ENCODE measurements around the gene MUC5AC.
"Not testable (repeated sequence)": the region's sequence is repeated elsewhere in the genome, so short reads cannot be mapped to it uniquely, and the experiment has no call there.

The MUC5AC gene

DNA sequence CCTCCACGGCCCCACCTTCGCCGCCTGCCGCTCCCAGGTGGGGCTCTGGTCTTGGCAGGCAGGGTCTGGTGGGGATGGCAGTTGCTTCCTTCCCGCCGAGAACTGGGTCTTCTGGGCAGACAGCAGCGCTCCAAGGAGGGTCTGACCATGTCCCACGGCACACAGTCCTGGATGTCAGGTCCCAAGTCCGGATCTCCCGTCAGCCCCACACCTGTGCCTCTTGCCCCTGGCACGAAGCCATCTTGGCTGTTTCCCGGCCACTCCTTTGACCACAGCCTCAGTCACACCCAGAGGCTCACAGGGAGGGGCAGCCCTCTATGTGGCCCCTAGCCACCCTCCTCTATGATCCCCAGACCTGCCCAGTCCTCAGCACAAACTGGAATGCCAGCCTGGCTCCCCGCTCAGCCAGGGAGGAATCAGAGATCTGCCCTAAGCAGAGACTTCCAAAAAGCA, 79.4 kb downstream of the MUC5AC start:
- DNase-seq (ENCODE audit: low spot score), result no peak

DNA sequence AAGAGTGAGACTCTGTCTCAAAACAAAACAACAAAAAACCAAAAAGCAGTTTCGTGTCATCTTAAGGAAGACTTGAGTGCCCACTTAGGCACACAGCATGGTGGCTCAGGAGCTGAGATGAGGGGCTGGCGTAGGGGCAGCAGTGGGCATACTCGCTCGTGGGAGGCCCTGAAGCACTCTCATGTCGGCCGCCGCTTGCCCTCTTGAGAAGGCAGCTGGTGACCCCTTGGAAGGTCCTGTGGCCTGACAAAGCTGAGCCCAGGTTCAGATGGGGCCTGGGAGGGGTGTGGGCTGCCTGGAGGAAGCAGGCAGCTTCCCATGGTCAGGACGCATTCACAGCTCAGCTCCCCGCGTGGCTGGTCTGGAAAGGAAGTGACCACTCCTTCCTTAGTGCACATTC, 80.1 kb downstream of the MUC5AC start:
- no peak for DNase-seq (ENCODE audit: low spot score)

DNA sequence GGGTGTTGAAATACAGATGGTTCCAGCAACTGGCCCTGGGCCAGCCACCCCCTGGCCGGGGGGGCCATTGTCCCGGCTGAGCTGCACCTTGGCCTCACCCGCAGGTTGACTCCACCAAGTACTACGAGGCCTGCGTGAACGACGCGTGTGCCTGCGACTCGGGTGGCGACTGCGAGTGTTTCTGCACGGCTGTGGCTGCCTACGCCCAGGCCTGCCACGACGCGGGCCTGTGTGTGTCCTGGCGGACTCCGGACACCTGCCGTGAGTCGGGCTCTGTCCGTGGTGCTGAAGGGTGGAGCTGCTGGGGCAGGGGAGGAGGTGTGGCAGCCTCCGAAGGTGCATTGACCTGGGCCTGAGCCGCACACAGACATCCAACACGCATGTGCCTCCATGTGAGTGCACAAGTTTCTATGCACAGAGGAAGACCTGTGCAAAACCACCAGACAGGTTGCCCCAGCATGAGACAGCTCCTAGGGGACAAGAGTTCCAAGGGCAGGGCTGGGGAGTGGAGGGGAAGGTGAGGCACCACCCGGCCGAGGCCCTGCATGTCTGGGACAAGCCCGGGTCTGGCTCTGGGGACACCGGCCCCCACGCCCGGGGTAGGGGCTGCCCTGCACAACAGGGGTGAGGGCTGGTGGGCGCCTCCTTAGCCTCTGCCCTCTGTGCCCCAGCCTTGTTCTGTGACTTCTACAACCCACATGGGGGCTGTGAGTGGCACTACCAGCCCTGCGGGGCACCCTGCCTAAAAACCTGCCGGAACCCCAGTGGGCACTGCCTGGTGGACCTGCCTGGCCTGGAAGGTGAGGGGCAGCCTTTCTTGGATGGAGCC, 81.2 kb downstream of the MUC5AC start:
- no peak for DNase-seq (ENCODE audit: low spot score)

DNA sequence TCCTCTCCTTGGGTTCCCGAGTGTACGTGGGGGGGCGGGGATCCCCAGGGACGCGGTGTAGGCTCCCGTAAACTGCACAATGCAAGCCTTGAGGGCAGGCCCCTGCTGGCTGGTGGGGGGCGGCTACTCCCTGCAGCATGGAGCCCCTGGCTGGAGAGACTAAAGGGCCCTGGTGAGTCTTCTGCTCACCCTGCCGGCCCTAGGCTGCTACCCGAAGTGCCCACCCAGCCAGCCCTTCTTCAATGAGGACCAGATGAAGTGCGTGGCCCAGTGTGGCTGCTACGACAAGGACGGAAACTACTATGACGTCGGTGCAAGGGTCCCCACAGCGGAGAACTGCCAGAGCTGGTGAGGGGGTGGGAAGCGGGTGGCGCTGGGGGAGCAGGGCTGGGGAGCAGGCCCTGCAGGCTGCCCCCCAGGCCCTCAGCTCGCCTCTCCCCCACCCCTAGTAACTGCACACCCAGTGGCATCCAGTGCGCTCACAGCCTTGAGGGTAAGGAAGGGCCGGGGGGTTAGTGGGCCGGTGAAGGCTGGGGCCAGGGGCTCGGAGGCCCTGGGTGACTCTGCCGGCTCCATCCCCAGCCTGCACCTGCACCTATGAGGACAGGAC, 81.9 kb downstream of the MUC5AC start:
- DNase-seq (ENCODE audit: low spot score), result no peak

GRCh38 chr11:1240771-1241170, 83.0 kb downstream of the MUC5AC start:
- no peak for DNase-seq (ENCODE audit: low spot score)

DNA sequence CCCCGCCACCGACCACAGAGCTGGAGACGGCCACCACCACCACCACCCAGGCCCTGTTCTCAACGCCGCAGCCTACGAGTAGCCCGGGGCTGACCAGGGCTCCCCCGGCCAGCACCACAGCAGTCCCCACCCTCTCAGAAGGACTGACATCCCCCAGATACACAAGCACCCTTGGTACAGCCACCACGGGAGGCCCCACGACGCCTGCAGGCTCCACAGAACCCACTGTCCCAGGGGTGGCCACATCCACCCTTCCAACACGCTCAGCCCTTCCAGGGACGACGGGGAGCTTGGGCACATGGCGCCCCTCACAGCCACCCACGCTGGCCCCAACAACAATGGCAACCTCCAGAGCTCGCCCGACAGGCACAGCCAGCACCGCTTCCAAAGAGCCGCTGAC, 84.0 kb downstream of the MUC5AC start:
- DNase-seq (ENCODE audit: low spot score), result no peak

- DNase-seq (ENCODE audit: low spot score), result no peak
These were observed 84.5 kb downstream of the MUC5AC start for GRCh38 chr11:1242289-1242688.

DNA sequence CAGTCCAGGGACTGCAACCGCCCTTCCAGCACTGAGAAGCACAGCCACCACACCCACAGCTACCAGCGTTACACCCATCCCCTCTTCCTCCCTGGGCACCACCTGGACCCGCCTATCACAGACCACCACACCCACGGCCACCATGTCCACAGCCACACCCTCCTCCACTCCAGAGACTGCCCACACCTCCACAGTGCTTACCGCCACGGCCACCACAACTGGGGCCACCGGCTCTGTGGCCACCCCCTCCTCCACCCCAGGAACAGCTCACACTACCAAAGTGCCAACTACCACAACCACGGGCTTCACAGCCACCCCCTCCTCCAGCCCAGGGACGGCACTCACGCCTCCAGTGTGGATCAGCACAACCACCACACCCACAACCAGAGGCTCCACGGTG, 85.0 kb downstream of the MUC5AC start:
- not testable (repeated sequence) for DNase-seq (ENCODE audit: low spot score)

DNA sequence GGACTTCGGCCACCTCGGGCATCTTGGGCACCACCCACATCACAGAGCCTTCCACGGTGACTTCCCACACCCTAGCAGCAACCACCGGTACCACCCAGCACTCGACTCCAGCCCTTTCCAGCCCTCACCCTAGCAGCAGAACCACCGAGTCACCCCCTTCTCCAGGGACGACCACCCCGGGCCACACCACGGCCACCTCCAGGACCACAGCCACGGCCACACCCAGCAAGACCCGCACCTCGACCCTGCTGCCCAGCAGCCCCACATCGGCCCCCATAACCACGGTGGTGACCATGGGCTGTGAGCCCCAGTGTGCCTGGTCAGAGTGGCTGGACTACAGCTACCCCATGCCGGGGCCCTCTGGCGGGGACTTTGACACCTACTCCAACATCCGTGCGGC, 85.8 kb downstream of the MUC5AC start:
- DNase-seq (ENCODE audit: low spot score), result not testable (repeated sequence)

GRCh38 chr11:1244557-1244956, 86.8 kb downstream of the MUC5AC start:
- DNase-seq (ENCODE audit: low spot score), result not testable (repeated sequence)

DNA sequence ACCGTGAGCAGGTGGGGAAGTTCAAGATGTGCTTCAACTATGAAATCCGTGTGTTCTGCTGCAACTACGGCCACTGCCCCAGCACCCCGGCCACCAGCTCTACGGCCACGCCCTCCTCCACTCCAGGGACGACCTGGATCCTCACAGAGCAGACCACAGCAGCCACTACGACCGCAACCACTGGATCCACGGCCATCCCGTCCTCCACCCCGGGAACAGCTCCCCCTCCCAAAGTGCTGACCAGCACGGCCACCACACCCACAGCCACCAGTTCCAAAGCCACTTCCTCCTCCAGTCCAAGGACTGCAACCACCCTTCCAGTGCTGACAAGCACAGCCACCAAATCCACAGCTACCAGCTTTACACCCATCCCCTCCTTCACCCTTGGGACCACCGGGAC, 88.0 kb downstream of the MUC5AC start:
- DNase-seq (ENCODE audit: low spot score), result not testable (repeated sequence)

DNA sequence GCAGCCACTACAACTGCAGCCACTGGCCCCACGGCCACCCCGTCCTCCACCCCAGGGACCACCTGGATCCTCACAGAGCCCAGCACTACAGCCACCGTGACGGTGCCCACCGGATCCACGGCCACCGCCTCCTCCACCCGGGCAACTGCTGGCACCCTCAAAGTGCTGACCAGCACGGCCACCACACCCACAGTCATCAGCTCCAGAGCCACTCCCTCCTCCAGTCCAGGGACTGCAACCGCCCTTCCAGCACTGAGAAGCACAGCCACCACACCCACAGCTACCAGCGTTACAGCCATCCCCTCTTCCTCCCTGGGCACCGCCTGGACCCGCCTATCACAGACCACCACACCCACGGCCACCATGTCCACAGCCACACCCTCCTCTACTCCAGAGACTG, 88.5 kb downstream of the MUC5AC start:
- not testable (repeated sequence) for DNase-seq (ENCODE audit: low spot score)

DNA sequence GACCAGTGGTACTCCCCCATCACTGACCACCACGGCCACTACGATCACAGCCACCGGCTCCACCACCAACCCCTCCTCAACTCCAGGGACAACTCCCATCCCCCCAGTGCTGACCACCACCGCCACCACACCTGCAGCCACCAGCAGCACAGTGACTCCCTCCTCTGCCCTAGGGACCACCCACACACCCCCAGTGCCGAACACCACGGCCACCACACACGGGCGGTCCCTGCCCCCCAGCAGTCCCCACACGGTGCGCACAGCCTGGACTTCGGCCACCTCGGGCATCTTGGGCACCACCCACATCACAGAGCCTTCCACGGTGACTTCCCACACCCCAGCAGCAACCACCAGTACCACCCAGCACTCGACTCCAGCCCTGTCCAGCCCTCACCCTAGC, 89.3 kb downstream of the MUC5AC start:
- not testable (repeated sequence) for DNase-seq (ENCODE audit: low spot score)

- not testable (repeated sequence) for DNase-seq (ENCODE audit: low spot score)
These were observed 91.2 kb downstream of the MUC5AC start for GRCh38 chr11:1248951-1249350.

DNA sequence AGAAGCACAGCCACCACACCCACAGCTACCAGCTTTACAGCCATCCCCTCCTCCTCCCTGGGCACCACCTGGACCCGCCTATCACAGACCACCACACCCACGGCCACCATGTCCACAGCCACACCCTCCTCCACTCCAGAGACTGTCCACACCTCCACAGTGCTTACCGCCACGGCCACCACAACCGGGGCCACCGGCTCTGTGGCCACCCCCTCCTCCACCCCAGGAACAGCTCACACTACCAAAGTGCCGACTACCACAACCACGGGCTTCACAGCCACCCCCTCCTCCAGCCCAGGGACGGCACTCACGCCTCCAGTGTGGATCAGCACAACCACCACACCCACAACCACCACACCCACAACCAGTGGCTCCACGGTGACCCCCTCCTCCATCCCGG, 92.7 kb downstream of the MUC5AC start:
- DNase-seq (ENCODE audit: low spot score), result not testable (repeated sequence)

All from hepatic stellate cell (primary cell).